Parathyroid adenoma (tissue), 2 donors: ENCODE data around the gene KCP.
A peak's percentile ranks its signal among the peaks of the same experiment; 100 is the strongest.

Source experiments
- H2AFZ ChIP-seq: fragments of 300-600 bp; sonication (generic); one replicate; pipeline ENCODE4 v1.7.0; 2017; ENCODE audit warnings: antibody characterized with exemption, mild to moderate bottlenecking
- H3K27ac ChIP-seq: fragments of 300-600 bp; sonication (generic); one replicate; pipeline ENCODE4 v1.7.0; 2017
- H3K27me3 ChIP-seq: fragments of 300-600 bp; sonication (generic); one replicate; pipeline ENCODE4 v1.7.0; 2017; ENCODE audit warnings: low read length; ENCODE audit not compliant: control insufficient read depth, insufficient read depth
- H3K36me3 ChIP-seq: fragments of 300-600 bp; sonication (generic); one replicate; pipeline ENCODE4 v1.7.0; 2017; ENCODE audit warnings: low read length; ENCODE audit not compliant: control insufficient read depth, insufficient read depth
- H3K4me1 ChIP-seq: fragments of 300-600 bp; sonication (generic); one replicate; pipeline ENCODE4 v1.7.0; 2017; ENCODE audit warnings: control low read depth
- H3K4me2 ChIP-seq: fragments of 300-600 bp; sonication (generic); one replicate; pipeline ENCODE4 v1.7.0; 2017; ENCODE audit warnings: low read length
- H3K4me3 ChIP-seq: fragments of 300-600 bp; sonication (generic); one replicate; pipeline ENCODE4 v1.7.0; 2017; ENCODE audit warnings: low read depth, low read length
- H3K79me2 ChIP-seq: fragments of 300-600 bp; sonication (generic); one replicate; pipeline ENCODE4 v1.7.0; 2017; ENCODE audit warnings: control low read depth
- H3K9ac ChIP-seq: fragments of 300-600 bp; sonication (generic); one replicate; pipeline ENCODE4 v1.7.0; 2017; ENCODE audit warnings: mild to moderate bottlenecking
- H3K9me3 ChIP-seq: fragments of 300-600 bp; sonication (generic); one replicate; pipeline ENCODE4 v1.7.0; 2017; ENCODE audit warnings: low read length; ENCODE audit not compliant: control insufficient read depth
- TF ChIP-seq, protein P1 (sequence below): fragments of 300-600 bp; sonication (generic); IDR thresholded peaks from one replicate; pipeline ENCODE4 v1.7.0; 2017; ENCODE audit warnings: antibody characterized with exemption, mild to moderate bottlenecking
- donor health status: primary hyperparathyroidism.

Gene KCP

DNA sequence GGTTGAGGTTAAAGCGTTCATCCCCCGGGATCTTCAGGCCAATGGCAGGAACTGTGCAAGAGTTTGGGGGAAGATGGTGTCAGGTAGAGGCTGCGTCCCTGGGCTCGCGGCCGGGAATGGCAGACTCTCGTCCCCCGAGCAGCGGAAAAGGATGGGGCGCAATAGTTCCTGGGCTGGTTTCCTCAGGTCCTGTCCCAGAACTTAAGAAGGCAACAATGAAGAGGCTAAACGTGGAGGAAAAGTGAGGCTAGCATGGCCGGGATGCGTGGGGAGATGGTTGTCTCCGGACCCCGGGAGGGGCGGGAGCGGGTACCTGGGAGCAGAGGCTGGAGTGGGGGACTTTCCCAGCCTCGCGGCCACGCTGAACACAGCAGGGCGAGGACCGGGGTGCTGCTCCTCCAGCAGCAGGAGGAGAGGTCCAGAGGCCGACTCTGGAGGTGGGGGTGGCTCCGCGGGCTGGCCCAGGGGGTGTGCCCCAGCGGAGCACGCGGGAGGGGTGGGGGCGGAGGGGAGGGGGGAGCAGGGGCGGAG is 28.1 kb upstream of the KCP start:
- Histone ChIP-seq H3K4me3 (peak overlapping the region; percentile 65), H3K36me3 (no peaks in the 10 kb centered on the region), H3K4me2 (peak overlapping the region; percentile 92), H3K27ac (peak overlapping the region; percentile 38), H3K9ac (no peak overlapping the region), H3K27me3 (no peaks in the 10 kb centered on the region), H3K9me3 (no peaks in the 10 kb centered on the region), H3K4me1 (no peaks in the 10 kb centered on the region), H3K79me2 (no peaks in the 10 kb centered on the region), H2AFZ (peak overlapping the region; percentile 86)
- TF ChIP-seq, protein P1, sequence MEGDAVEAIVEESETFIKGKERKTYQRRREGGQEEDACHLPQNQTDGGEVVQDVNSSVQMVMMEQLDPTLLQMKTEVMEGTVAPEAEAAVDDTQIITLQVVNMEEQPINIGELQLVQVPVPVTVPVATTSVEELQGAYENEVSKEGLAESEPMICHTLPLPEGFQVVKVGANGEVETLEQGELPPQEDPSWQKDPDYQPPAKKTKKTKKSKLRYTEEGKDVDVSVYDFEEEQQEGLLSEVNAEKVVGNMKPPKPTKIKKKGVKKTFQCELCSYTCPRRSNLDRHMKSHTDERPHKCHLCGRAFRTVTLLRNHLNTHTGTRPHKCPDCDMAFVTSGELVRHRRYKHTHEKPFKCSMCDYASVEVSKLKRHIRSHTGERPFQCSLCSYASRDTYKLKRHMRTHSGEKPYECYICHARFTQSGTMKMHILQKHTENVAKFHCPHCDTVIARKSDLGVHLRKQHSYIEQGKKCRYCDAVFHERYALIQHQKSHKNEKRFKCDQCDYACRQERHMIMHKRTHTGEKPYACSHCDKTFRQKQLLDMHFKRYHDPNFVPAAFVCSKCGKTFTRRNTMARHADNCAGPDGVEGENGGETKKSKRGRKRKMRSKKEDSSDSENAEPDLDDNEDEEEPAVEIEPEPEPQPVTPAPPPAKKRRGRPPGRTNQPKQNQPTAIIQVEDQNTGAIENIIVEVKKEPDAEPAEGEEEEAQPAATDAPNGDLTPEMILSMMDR = no peak

- H3K36me3 ChIP-seq = no peaks in the 10 kb centered on the region
- H3K4me3 ChIP-seq = peak within 1 kb of the TSS; percentile 65
- H3K27ac ChIP-seq = peak within 1 kb of the TSS; percentile 38
- no peaks in the 10 kb centered on the region for H3K79me2 ChIP-seq
- no peaks in the 10 kb centered on the region for H3K9me3 ChIP-seq
- peak within 1 kb of the TSS; percentile 86 for H2AFZ ChIP-seq
- peak within 1 kb of the TSS; percentile 92 for H3K4me2 ChIP-seq
- TF ChIP-seq, protein P1 = no peak
- H3K27me3 ChIP-seq = no peaks in the 10 kb centered on the region
- H3K9ac ChIP-seq = peak within 1 kb of the TSS; percentile 57
- no peaks in the 10 kb centered on the region for H3K4me1 ChIP-seq
These were observed 27.4 kb upstream of the KCP start, which contains the start of gene IRF5 for GRCh38 chr7:128937647-128938543. Gene IRF5 (plus strand): TSS chr7:128937927. CDS start chr7:128942082, 4,155 bp downstream.

- H3K79me2 ChIP-seq = no peaks in the 10 kb centered on the region
- H2AFZ ChIP-seq = peak overlapping the region; percentile 86
- H3K9me3 ChIP-seq = no peaks in the 10 kb centered on the region
- no peaks in the 10 kb centered on the region for H3K4me1 ChIP-seq
- no peaks in the 10 kb centered on the region for H3K36me3 ChIP-seq
- peak overlapping the region; percentile 65 for H3K4me3 ChIP-seq
- peak overlapping the region; percentile 92 for H3K4me2 ChIP-seq
- peak overlapping the region; percentile 27 for H3K27ac ChIP-seq
- TF ChIP-seq, protein P1 = no peak
- no peaks in the 10 kb centered on the region for H3K27me3 ChIP-seq
- peak overlapping the region; percentile 57 for H3K9ac ChIP-seq
These were observed 26.8 kb upstream of the KCP start for GRCh38 chr7:128937271-128937646.

- H3K36me3 ChIP-seq = no peaks in the 10 kb centered on the region
- H3K9me3 ChIP-seq = no peaks in the 10 kb centered on the region
- H2AFZ ChIP-seq = peak overlapping the region; percentile 86
- no peak overlapping the region for H3K4me3 ChIP-seq
- no peak overlapping the region for H3K9ac ChIP-seq
- no peaks in the 10 kb centered on the region for H3K4me1 ChIP-seq
- no peaks in the 10 kb centered on the region for H3K79me2 ChIP-seq
- H3K27me3 ChIP-seq = no peaks in the 10 kb centered on the region
- no peak overlapping the region for H3K27ac ChIP-seq
- TF ChIP-seq, protein P1 = no peak
- no peak overlapping the region for H3K4me2 ChIP-seq
These were observed 26.3 kb upstream of the KCP start for GRCh38 chr7:128936798-128937197.
